GM18519 (cell line): ENCODE measurements around the gene TMEM163.

Experiments used
- ATAC-seq: cut with Tn5 transposase; IDR thresholded peaks from one replicate; pipeline ENCODE4 v1.9.1; 2021; ENCODE audit warnings: mild to moderate bottlenecking, moderate library complexity; ENCODE audit not compliant: unreplicated experiment, low FRiP score

The TMEM163 gene

GRCh38 chr2:134417968-134418582 is 300.7 kb downstream of the TMEM163 start:
- ATAC-seq, result no peak

GRCh38 chr2:134416637-134417036 is 302.2 kb downstream of the TMEM163 start:
- ATAC-seq, result no peak

- no peak for ATAC-seq
These were observed 302.8 kb downstream of the TMEM163 start for GRCh38 chr2:134416018-134416417.

GRCh38 chr2:134413912-134414311 is 304.9 kb downstream of the TMEM163 start:
- no peak for ATAC-seq

- ATAC-seq, result no peak
These were observed 305.4 kb downstream of the TMEM163 start for GRCh38 chr2:134413430-134413829.

GRCh38 chr2:134412639-134412999 is 306.2 kb downstream of the TMEM163 start:
- ATAC-seq, result no peak

- ATAC-seq, result peak; percentile 94
These were observed 306.8 kb downstream of the TMEM163 start for GRCh38 chr2:134411828-134412638.

GRCh38 chr2:134411279-134411827 is 307.4 kb downstream of the TMEM163 start:
- ATAC-seq, result no peak

GRCh38 chr2:134410831-134411231 is 308.0 kb downstream of the TMEM163 start:
- no peak for ATAC-seq

- ATAC-seq, result no peak
These were observed 308.8 kb downstream of the TMEM163 start for GRCh38 chr2:134410006-134410405.

- ATAC-seq, result no peak
These were observed 310.0 kb downstream of the TMEM163 start for GRCh38 chr2:134408791-134409190.

GRCh38 chr2:134408386-134408785 is 310.4 kb downstream of the TMEM163 start:
- no peak for ATAC-seq

- no peak for ATAC-seq
These were observed 311.5 kb downstream of the TMEM163 start for GRCh38 chr2:134407154-134407890.

- ATAC-seq, result no peak
These were observed 312.1 kb downstream of the TMEM163 start for GRCh38 chr2:134406736-134407135.

GRCh38 chr2:134406311-134406710 is 312.5 kb downstream of the TMEM163 start:
- no peak for ATAC-seq
